B cell (primary cell): Measurements from ENCODE around the gene CD96.

Source experiments
- EZH2 ChIP-seq: IDR thresholded peaks from 2 replicates; pipeline ENCODE4 v1.6.1; 2012; ENCODE audit warnings: borderline replicate concordance, low read depth, mild to moderate bottlenecking, moderate library complexity, low read length; ENCODE audit not compliant: insufficient read depth, poor library complexity, severe bottlenecking
- TF ChIP-seq, protein P1 (sequence below): fragments of 200-600 bp; IDR thresholded peaks from one replicate; pipeline ENCODE4 v1.8.0; 2022; ENCODE audit warnings: antibody characterized with exemption, mild to moderate bottlenecking

DNA sequence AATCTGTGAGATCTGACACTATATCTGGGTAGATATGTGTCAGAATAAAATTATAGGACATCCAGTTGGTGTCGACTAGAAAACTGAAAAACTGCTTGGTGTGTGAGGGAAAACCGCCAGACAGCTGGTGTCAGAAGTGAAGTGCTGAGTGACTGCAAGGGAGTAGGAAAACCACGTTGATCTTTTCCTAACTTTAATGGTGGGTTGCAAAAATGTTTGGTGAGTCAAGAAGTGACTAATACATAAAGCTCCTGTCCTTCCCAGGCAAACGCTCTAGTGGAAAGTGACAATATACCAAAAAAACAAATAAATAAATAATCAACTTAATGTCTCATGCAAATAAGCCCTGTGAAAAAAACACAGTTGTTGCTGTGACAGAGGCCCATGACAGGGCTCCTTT lies 7.3 kb upstream of the CD96 start:
- no peak for TF ChIP-seq EZH2
- TF ChIP-seq, protein P1, sequence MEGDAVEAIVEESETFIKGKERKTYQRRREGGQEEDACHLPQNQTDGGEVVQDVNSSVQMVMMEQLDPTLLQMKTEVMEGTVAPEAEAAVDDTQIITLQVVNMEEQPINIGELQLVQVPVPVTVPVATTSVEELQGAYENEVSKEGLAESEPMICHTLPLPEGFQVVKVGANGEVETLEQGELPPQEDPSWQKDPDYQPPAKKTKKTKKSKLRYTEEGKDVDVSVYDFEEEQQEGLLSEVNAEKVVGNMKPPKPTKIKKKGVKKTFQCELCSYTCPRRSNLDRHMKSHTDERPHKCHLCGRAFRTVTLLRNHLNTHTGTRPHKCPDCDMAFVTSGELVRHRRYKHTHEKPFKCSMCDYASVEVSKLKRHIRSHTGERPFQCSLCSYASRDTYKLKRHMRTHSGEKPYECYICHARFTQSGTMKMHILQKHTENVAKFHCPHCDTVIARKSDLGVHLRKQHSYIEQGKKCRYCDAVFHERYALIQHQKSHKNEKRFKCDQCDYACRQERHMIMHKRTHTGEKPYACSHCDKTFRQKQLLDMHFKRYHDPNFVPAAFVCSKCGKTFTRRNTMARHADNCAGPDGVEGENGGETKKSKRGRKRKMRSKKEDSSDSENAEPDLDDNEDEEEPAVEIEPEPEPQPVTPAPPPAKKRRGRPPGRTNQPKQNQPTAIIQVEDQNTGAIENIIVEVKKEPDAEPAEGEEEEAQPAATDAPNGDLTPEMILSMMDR, result no peak
